GM21825 (cell line): Measurements from ENCODE around the gene IREB2.
A peak's percentile ranks its signal among the peaks of the same experiment; 100 is the strongest.
"Not testable (repeated sequence)": the region's sequence is repeated elsewhere in the genome, so short reads cannot be mapped to it uniquely, and the experiment has no call there.

Experiments
- ATAC-seq: cut with Tn5 transposase; IDR thresholded peaks from one replicate; pipeline ENCODE4 v1.9.1; 2021; ENCODE audit warnings: mild to moderate bottlenecking, moderate library complexity; ENCODE audit not compliant: unreplicated experiment

IREB2 gene

GRCh38 chr15:78461171-78461888, 23.3 kb downstream of the IREB2 start:
- no peak for ATAC-seq

GRCh38 chr15:78469031-78469430, 31.0 kb downstream of the IREB2 start:
- ATAC-seq, result no peak

GRCh38 chr15:78477295-78477694, 39.3 kb downstream of the IREB2 start:
- no peak for ATAC-seq

- no peak for ATAC-seq
Observed at GRCh38 chr15:78479650-78480049, 41.6 kb downstream of the IREB2 start.

DNA sequence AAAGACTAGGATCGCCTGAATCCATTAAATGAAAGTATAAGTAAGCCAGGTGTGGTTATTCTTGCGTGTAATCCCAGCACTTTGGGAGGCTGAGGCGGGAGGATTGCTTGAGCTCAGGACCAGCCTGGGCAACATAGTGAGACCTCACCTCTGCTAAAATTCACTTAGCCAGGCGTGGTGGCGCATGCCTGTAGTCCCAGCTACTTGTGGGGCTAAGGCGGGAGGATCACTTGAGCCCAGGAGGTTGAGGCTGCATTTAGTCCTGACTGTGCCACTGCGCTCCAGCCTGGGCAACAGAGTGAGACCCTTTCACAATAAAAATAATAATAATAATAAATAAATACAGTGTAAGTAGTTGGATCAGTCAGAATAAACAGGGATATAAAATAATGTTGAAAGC, 43.9 kb downstream of the IREB2 start:
- no peak for ATAC-seq

DNA sequence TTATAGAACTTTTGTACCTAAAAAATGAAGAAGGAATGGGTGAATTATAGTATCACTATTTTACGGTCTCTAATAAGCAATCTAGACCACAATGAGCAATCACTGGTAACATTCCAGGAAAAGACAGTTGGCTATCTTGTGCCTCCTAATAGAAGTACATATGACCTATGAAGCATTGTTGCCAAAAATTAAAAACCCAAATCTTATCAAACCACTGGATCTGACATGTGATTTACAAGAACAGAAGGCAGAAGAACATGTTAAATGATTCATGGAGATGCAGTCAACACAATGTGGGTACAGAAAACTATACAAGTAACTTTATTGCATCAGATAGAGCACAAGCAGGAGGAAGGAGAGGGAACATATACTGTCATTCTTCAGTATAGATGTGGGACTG, 54.9 kb downstream of the IREB2 start:
- no peak for ATAC-seq

GRCh38 chr15:78501857-78502256, 63.8 kb downstream of the IREB2 start:
- ATAC-seq, result no peak

DNA sequence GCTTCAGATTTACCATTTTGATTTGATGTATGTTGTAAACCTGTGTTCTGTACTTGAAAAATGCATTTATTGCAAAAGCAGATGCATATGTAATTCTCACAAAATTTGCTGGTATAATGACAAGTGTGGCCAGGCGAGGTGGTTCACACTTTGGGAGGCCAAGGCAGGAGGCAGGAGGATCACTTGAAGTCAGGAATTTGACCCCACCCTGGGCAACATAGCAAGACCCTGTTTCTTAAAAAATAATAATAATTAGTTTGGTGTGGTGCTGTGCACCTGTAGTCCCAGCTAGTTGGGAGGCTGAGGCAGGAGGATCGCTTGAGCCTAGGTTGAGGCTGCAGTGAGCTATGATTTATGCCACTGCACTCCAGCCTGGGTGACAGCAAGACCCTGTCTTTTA, 64.6 kb downstream of the IREB2 start:
- ATAC-seq, result no peak

GRCh38 chr15:78506971-78507830, 69.2 kb downstream of the IREB2 start, which contains the start of gene HYKK:
TSS of gene HYKK (plus strand) at chr15:78507577. CDS start at chr15:78513089, 5,512 bp downstream.
- ATAC-seq, result peak; percentile 83

- ATAC-seq, result peak; percentile 19
Observed at GRCh38 chr15:78507831-78508160, 69.8 kb downstream of the IREB2 start.

- no peak for ATAC-seq
Observed at GRCh38 chr15:78508272-78508671, 70.3 kb downstream of the IREB2 start.

- no peak for ATAC-seq
Observed at GRCh38 chr15:78509726-78510312, 71.8 kb downstream of the IREB2 start.

GRCh38 chr15:78520035-78520434, 82.0 kb downstream of the IREB2 start:
- not testable (repeated sequence) for ATAC-seq

DNA sequence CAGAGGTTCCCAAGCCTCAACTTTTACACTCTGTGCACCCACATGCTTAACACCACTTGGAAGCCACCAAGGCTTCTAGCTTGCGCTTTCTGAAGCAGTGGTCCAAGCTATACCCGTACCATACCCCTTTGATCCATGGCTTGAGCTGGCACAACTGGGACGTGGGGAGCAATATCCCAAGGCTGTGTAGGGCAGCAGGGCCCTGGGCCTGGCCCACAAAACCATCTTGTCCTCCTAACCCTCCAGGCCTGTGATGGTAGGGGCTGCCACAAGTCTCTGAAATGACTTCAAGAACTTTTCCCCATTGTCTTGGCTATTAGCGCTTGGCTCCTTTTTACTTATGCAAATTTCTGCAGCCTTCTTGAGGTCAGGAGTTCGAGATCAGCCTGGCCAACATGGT, 86.2 kb downstream of the IREB2 start:
- no peak for ATAC-seq

DNA sequence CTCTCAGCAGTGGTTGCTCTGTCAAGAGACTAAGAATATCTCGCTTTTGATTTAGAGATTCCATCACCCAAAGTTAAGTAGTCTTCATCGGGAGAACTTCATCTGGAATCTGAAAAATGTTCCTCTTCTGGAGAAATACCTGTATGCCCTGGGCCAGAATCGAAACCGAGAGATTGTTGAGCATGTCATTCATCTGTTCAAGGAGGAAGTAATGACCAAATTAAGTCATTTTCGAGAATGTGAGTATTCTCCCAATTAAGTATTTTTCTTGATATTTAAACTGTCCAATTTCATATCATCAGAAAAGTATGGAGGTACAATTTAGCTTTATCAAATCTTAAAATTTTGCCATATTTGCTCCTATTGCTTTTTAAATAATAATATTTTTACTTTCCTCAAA, 89.3 kb downstream of the IREB2 start:
- ATAC-seq, result no peak

- ATAC-seq, result no peak
Observed at GRCh38 chr15:78533331-78533730, 95.3 kb downstream of the IREB2 start.

GRCh38 chr15:78536134-78536533, 98.1 kb downstream of the IREB2 start:
- ATAC-seq, result no peak

DNA sequence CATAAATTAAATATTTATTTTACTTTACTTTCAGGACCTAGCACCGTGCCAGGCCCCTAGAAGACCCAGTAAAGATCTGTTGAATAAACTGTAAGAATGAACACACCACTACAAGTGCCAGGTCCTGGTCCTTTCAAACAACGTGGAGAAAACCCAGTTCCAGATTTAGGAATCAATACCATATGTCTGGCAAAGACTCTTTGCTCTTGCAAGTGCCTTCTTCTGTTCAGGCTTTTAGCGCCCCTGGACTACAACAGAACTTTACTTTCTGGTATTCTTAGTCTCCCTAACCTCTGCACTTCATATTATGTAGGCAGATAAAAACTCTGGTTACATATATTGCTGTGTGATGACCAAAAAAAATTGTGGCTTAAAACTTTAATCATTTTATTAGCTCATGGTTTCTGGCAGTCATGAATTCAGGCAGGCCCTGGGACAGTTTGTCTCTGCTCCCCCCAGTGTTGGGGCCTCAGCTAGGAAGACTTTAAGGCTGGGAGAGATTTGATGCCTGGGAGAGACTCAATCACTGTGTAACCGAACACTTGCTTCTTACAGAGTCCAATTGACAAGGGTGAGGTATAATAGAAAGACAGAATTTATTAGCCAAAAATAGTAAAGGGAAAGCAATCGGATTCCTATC, 99.4 kb downstream of the IREB2 start:
- no peak for ATAC-seq

GRCh38 chr15:78538358-78538757, 100.3 kb downstream of the IREB2 start:
- ATAC-seq, result no peak

- not testable (repeated sequence) for ATAC-seq
Observed at GRCh38 chr15:78539464-78540140, 101.6 kb downstream of the IREB2 start.
